Measurements from ENCODE around the gene DAAM1. TPM values are rescaled to one million over a fixed set of nuclear protein-coding genes. Genes with fewer than 3 reads are reported as not detected.

The DAAM1 gene
- polyA plus RNA-seq, 4 donors = 48.9 to 61.1 (median 52.8) TPM

DNA sequence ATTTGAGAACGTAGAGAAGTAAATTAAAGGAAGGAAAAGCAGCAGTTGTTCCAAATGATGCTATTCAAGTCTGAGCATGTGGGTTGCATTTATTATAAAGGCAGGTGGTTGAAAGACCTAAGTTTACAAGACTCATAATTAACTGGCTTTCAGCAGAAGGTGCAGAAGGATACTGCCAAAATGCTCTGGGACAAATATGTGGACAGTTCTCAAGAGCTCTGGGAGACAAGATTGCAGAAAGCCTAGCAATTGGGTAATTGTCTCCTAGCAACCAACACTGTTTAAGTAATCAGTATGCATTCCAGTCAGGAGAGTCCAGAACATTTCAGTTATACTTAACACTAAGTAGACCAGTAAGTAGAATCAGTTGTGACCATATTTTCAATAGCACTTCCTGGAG lies 145.2 kb downstream of the DAAM1 start:
- DNase-seq (ENCODE audit: low read depth in 4 of 4, low spot score in 3 of 4) = peak in 1 of 4 donors; percentile 46

GRCh38 chr14:59334253-59334652 lies 145.8 kb downstream of the DAAM1 start:
- no peak for DNase-seq (ENCODE audit: low read depth in 4 of 4, low spot score in 3 of 4)

DNA sequence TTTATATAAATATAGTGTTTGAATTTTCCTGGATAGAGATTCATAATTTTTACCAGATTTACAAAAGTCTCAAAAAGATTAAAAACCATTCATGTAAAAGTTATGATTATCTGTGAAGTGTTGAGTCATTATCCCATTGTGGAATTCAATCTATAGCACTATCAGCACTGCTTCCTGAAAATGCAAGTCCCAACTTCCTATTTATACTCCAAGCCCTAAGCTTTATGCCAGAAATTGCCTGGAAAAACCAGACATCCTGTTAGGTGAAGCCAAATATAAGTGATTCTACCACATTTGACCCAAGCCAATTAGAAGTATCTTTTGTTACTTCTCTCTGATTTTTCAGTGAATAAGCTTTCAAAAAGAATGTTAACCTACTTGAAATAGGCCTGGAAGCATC lies 147.6 kb downstream of the DAAM1 start:
- no peak for DNase-seq (ENCODE audit: low read depth in 4 of 4, low spot score in 3 of 4)

- no peak for DNase-seq (ENCODE audit: low read depth in 4 of 4, low spot score in 3 of 4)
Measured at GRCh38 chr14:59336706-59337105, 148.2 kb downstream of the DAAM1 start.

GRCh38 chr14:59337141-59337611 lies 148.7 kb downstream of the DAAM1 start:
- DNase-seq (ENCODE audit: low read depth in 4 of 4, low spot score in 3 of 4) = no peak

- no peak for DNase-seq (ENCODE audit: low read depth in 4 of 4, low spot score in 3 of 4)
Measured at GRCh38 chr14:59338761-59339160, 150.3 kb downstream of the DAAM1 start.

GRCh38 chr14:59339524-59340330 lies 151.3 kb downstream of the DAAM1 start:
- no peak for DNase-seq (ENCODE audit: low read depth in 4 of 4, low spot score in 3 of 4)

DNA sequence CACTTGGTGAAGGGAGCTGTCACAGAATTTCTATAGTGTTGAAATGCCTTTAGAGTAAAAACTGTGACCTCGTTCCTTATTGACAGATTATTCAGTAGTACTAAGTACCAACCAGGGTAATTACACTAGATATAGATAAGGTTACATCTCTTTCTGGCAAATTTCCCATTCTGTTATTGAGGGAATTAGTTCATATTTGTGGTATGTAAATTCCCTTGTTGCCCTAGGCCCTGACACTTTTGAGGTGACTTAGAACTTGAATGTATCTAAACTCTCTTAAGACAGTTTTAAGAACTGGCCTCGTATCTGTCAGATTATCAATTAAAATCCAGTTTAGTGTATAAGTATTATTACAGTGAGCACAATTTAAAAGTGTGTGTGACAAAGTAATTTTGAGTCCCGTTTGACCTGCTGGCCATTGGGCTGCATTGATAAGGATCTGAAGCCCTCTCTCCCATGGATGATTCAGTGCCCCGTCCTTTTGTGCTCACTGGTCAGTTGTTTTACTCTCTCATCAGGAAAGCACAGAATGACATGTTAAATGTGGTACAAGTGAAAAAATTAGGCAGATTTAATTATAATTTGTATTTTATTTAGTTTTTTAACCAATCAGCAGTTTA lies 153.5 kb downstream of the DAAM1 start:
- no peak for DNase-seq (ENCODE audit: low read depth in 4 of 4, low spot score in 3 of 4)

- no peak for DNase-seq (ENCODE audit: low read depth in 4 of 4, low spot score in 3 of 4)
Measured at GRCh38 chr14:59342516-59343484, 154.3 kb downstream of the DAAM1 start.

- peak in 2 of 4 donors; percentile 60 to 70 for DNase-seq (ENCODE audit: low read depth in 4 of 4, low spot score in 3 of 4)
Measured at GRCh38 chr14:59343585-59343984, 155.1 kb downstream of the DAAM1 start.

DNA sequence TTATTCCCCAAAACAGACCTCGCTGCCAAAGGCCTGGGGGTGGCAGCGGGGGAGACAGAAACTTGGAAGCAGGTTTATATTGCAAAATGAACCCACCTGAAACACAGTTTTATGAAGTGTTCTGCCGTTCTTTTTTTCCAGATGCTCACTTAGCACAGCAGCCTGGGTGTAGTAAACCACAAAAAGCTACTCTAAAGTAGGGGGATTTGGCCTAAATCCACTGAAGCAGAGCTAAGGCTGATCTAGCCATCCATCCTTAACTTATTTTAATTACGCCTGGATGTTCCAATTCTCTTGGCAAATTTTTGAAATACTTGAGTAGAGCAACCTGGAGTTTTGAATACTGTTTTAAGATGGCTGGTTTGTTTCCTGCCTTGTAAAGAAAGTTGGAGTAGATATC lies 155.5 kb downstream of the DAAM1 start:
- DNase-seq (ENCODE audit: low read depth in 4 of 4, low spot score in 3 of 4) = no peak

DNA sequence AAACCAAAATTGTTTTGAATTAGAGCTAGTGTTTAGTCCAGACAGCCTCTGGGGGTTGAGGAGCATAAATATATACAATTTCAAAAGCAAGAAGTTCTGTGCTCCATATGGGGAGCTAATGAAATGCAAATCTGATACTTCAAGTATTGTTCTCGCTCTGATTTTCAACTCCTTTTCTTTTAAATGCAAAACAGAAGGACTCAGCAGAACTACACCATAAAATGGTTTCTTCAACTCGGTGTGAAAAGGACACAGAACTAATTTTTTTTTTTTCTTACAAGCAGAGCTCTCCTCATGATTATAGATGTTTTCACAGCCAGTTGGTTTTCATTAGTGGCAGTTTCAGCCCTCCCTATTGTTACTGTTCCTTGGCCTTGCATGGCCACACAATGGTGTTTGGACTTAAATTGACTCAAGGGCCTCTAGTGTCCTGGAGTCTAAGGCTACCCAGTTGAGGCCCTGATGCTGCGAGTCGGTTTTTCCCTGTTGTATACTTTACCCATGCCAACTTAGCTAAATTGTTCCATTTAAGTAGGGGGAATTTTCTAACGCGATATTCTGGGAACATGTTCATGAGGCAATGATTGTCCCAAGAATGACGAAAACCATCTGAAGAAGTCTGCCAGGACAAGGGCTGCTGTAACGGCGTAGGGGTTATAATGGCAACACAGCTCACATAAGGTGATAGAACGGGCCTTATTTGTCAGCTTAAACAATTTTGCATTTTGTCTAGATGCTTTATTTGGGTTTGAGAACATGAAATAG lies 156.4 kb downstream of the DAAM1 start:
- DNase-seq (ENCODE audit: low read depth in 4 of 4, low spot score in 3 of 4) = no peak

DNA sequence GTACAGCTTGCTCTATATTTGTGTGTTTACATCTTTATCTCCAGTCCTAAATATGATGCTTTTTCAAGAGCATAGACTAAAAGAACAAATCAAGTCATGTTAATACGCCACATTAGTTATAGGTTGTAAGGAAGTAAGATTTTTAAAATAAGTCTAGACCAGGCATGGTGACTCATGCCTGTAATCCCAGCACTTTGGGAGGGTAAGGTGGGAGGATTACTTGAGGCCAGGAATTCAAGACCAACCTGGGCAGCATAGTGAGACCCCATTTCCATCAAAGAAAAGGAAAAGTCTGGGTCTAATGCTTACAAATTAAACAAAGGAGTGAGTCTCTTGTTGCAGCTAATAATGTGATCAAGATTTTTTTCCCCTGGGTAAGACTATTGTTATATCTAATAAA lies 157.9 kb downstream of the DAAM1 start:
- no peak for DNase-seq (ENCODE audit: low read depth in 4 of 4, low spot score in 3 of 4)

GRCh38 chr14:59346796-59347510 lies 158.5 kb downstream of the DAAM1 start:
- DNase-seq (ENCODE audit: low read depth in 4 of 4, low spot score in 3 of 4) = no peak

- no peak for DNase-seq (ENCODE audit: low read depth in 4 of 4, low spot score in 3 of 4)
Measured at GRCh38 chr14:59347511-59347900, 159.0 kb downstream of the DAAM1 start.

DNA sequence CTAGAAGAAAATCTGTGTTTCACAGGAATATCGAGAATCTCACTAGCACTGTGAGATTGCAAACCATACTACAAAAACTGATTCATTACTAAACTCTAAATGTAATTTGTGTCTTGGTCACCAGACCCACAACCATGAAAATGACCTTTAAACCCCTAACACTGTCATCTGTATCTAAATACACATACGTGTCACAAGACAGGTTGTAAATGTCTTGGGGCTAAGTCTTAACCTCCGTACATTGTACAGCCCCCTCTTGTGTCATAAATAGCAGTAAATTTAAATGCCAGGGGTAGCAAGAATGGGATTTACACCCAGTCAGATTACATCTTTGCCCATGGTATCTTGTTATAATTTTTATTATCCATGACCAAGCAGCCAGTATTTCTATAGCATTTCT lies 159.4 kb downstream of the DAAM1 start:
- DNase-seq (ENCODE audit: low read depth in 4 of 4, low spot score in 3 of 4) = no peak

DNA sequence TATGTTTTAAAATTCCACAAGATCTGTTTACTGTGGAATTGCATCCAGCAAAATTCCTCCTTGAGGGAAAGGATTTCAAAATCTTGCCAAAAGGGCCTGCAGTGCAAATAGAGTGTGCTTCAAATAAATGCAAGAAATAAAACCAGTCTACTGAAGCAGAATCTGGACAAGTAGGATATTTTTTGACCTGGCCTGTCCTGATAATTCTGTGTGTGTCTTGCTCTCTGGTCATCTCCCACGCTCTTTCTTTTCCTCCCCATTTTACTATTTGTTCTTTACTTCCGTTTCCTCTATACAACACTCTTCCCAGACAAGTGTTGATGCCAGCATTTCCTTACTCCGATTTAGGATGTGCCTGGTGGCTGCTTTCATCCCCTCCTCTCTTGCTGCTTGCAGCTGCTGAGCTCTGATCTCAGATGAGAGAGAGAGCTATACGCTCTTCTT lies 160.8 kb downstream of the DAAM1 start:
- DNase-seq (ENCODE audit: low read depth in 4 of 4, low spot score in 3 of 4) = no peak

DNA sequence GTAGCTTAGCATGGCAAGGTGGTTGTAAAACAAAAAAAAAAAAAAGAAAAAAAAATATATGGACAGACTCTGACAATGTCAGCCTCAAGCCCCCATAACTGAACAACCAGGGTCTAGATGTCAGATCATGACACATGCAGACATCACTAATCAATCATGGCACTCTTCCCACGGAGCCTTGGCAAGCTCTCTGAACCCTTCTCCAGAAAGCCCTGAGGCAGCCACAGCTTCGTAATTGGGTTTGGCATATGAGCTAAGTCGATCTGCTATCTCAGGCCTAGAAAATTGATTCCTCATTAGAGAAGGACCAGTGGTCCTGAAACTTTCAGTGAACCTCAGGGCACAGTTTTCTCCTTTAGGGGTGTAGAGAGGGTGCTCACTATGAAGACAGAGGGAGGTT lies 164.5 kb downstream of the DAAM1 start:
- DNase-seq (ENCODE audit: low read depth in 4 of 4, low spot score in 3 of 4) = no peak

- DNase-seq (ENCODE audit: low read depth in 4 of 4, low spot score in 3 of 4) = no peak
Measured at GRCh38 chr14:59354666-59355065, 166.2 kb downstream of the DAAM1 start.

DNA sequence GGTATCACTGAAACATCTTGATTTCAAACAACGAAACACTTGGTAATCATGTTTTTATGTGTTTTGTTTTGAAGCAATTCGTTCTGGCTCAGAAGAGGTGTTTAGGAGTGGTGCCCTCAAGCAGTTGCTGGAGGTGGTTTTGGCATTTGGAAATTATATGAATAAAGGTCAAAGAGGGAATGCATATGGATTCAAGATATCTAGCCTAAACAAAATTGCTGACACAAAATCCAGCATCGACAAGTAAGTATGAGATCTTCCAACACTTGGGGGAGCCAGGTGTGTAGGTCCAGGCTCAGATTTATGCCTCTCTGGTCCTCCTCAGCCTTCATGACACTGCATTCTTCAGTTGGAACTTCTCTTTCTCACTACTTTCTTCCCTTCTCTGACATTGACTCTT lies 166.6 kb downstream of the DAAM1 start:
- no peak for DNase-seq (ENCODE audit: low read depth in 4 of 4, low spot score in 3 of 4)

Measured in right renal pelvis (tissue), 4 donors.